Keratinocyte (primary cell): ENCODE data around the gene RASD1. TPM values are rescaled to one million over a fixed set of nuclear protein-coding genes. Genes with fewer than 3 reads are reported as not detected.

ENCODE experiments used
- DNase-seq: peaks from one replicate; pipeline ENCODE4 v3.0.0-alpha.2; 2011; ENCODE audit warnings: low read depth, missing footprints, low spot score
- FAIRE-seq: peaks from 2 replicates; lab custom pipeline; 2011; peaks lifted over from hg19 to GRCh38; lab: Jason Lieb, UNC
- H2AFZ ChIP-seq: 2 replicates; pipeline ENCODE4 v1.6.0; 2012; ENCODE audit warnings: low read length, control low read depth, inconsistent platforms; ENCODE audit not compliant: control insufficient read depth
- H3K27ac ChIP-seq: 2 replicates; pipeline ENCODE4 v1.5.1; 2011; ENCODE audit warnings: low read length; ENCODE audit not compliant: control insufficient read depth, insufficient read depth
- H3K27me3 ChIP-seq: 3 replicates; pipeline ENCODE4 v1.6.0; 2011; ENCODE audit warnings: low read length; ENCODE audit not compliant: control insufficient read depth, insufficient read depth; ENCODE audit errors: extremely low read depth
- H3K36me3 ChIP-seq, 2 experiments: 2 replicates in 1 of 2; 3 replicates in 1 of 2; pipeline ENCODE4 v1.5.1; 2011; ENCODE audit warnings: low read length in 2 of 2, mild to moderate bottlenecking in 1 of 2; ENCODE audit not compliant: control insufficient read depth in 2 of 2, insufficient read depth in 2 of 2; ENCODE audit errors: extremely low read depth in 1 of 2
- H3K4me1 ChIP-seq: 3 replicates; pipeline ENCODE4 v1.5.1; 2011; ENCODE audit warnings: low read length; ENCODE audit not compliant: control insufficient read depth, insufficient read depth; ENCODE audit errors: extremely low read depth
- H3K4me2 ChIP-seq: 3 replicates; pipeline ENCODE4 v1.6.0; 2011; ENCODE audit warnings: low read depth, low read length; ENCODE audit not compliant: control insufficient read depth, insufficient read depth; ENCODE audit errors: extremely low read depth
- H3K4me3 ChIP-seq, 3 experiments: fragments of 200-600 bp in 1 of 3; sonication (generic) in 1 of 3; 2 replicates in 2 of 3; 3 replicates in 1 of 3; pipeline ENCODE4 v1.5.1; 2011 to 2016; ENCODE audit warnings: low read length in 3 of 3, mild to moderate bottlenecking in 3 of 3, control low read depth in 2 of 3, inconsistent platforms in 1 of 3, low read depth in 1 of 3, mixed read lengths in 1 of 3, mixed run types in 1 of 3, moderate library complexity in 1 of 3; ENCODE audit not compliant: control insufficient read depth in 2 of 3, insufficient read depth in 2 of 3; ENCODE audit errors: extremely low read depth in 1 of 3
- H3K79me2 ChIP-seq: 2 replicates; pipeline ENCODE4 v1.6.0; 2012; ENCODE audit warnings: low read length; ENCODE audit not compliant: control insufficient read depth, insufficient read depth
- H3K9ac ChIP-seq: 3 replicates; pipeline ENCODE4 v1.6.0; 2011; ENCODE audit warnings: low read length; ENCODE audit not compliant: control insufficient read depth, insufficient read depth; ENCODE audit errors: extremely low read depth
- H3K9me1 ChIP-seq: 3 replicates; pipeline ENCODE4 v1.6.0; 2011; ENCODE audit warnings: low read length; ENCODE audit not compliant: control insufficient read depth, insufficient read depth; ENCODE audit errors: extremely low read depth
- H3K9me3 ChIP-seq: 2 replicates; pipeline ENCODE4 v1.5.1; 2012; ENCODE audit warnings: low read depth, low read length; ENCODE audit not compliant: control insufficient read depth
- H4K20me1 ChIP-seq: 3 replicates; pipeline ENCODE4 v1.6.0; 2011; ENCODE audit warnings: low read length; ENCODE audit not compliant: control insufficient read depth, insufficient read depth; ENCODE audit errors: extremely low read depth
- EZH2 ChIP-seq: IDR thresholded peaks from one replicate; pipeline ENCODE4 v1.6.1; 2012; ENCODE audit warnings: inconsistent platforms, mild to moderate bottlenecking, low read length, moderate library complexity
- dilution Hi-C: fragments of 300-500 bp; cut with MboI; formaldehyde crosslinking; loops from one replicate; pipeline ENCODE4 v1.7.0; 2020; ENCODE audit warnings: low sequenced_read_pairs; ENCODE audit not compliant: extremely low pct_ligation_motif_present
- polyA plus RNA-seq, 5 experiments: library from polyadenylated mRNA; depleted of rRNA in 3 of 5; stranded (reverse) in 3 of 5; stranded (forward) in 1 of 5; unstranded in 1 of 5; fragments of >200 nt; gene quantifications; 1 replicate in 1 of 5; 2 replicates in 3 of 5; 3 replicates in 1 of 5; pipeline versions ENCODE4 v1.2.1 to v1.2.3, GENCODE V29; 2011 to 2012; ENCODE audit warnings: missing spikeins in 2 of 5, low read depth in 1 of 5, low replicate concordance in 1 of 5
- TF ChIP-seq, protein P1 (sequence below), 3 experiments: IDR thresholded peaks in 1 of 3; conservative IDR thresholded peaks in 1 of 3; optimal IDR thresholded peaks in 1 of 3; 2 replicates in 2 of 3; 3 replicates in 1 of 3; pipeline versions ENCODE3 to v1.5.1; 2011; ENCODE audit warnings: low read length in 3 of 3, mild to moderate bottlenecking in 3 of 3, moderate library complexity in 2 of 3, control low read depth in 1 of 3, inconsistent platforms in 1 of 3; ENCODE audit not compliant: insufficient read depth in 2 of 3; ENCODE audit errors: extremely low read depth in 1 of 3

RASD1 gene
- polyA plus RNA-seq, 1 donor (not counting 4 experiments of a cell fraction or from before 2014, with no cell fraction given), result 0.20 TPM

DNA sequence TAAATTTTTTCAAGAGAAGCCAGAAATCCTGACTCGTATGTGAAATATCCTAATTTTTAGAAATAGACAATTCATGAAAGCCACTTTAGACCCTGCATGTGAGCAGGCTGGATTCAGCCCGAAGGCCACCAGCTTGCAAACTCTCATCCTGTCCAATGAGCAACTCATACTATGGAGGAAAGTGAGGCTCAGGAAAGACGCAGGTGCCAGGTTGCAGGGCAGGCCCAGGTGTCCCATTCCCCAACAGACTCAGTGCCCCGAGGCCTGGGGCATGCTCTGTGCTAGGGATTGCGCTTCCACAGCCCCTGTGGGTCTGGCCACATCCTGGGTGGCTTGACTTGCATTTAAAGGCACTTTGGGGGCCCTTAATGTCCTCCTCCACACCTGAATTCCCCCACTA lies 16.7 kb upstream of the RASD1 start:
- Histone ChIP-seq H3K9me3 (no peaks in the 10 kb centered on the region), H3K36me3 (no peaks in the 10 kb centered on the region), H3K79me2 (no peaks in the 10 kb centered on the region), H3K4me1 (peaks cover 10% of the 10 kb centered on the region), H3K4me3 (no peak overlapping the region), H2AFZ (no peak overlapping the region), H4K20me1 (peaks cover 38% of the 10 kb centered on the region), H3K9ac (no peak overlapping the region), H3K9me1 (no peaks in the 10 kb centered on the region), H3K27ac (no peak overlapping the region), H3K4me2 (no peak overlapping the region), H3K27me3 (peaks cover 59% of the 10 kb centered on the region)
- no peak for DNase-seq
- dilution Hi-C loops, result no loop called here
- TF ChIP-seq EZH2, result no peak
- TF ChIP-seq, protein P1, sequence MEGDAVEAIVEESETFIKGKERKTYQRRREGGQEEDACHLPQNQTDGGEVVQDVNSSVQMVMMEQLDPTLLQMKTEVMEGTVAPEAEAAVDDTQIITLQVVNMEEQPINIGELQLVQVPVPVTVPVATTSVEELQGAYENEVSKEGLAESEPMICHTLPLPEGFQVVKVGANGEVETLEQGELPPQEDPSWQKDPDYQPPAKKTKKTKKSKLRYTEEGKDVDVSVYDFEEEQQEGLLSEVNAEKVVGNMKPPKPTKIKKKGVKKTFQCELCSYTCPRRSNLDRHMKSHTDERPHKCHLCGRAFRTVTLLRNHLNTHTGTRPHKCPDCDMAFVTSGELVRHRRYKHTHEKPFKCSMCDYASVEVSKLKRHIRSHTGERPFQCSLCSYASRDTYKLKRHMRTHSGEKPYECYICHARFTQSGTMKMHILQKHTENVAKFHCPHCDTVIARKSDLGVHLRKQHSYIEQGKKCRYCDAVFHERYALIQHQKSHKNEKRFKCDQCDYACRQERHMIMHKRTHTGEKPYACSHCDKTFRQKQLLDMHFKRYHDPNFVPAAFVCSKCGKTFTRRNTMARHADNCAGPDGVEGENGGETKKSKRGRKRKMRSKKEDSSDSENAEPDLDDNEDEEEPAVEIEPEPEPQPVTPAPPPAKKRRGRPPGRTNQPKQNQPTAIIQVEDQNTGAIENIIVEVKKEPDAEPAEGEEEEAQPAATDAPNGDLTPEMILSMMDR (optimal IDR thresholded peaks at IDR 0.05 in 1 of 3, IDR thresholded peaks at IDR 0.05 in 1 of 3, conservative IDR thresholded peaks at IDR 0.05 in 1 of 3; ENCODE audit: extremely low read depth in 1 of 3, insufficient read depth in 2 of 3, low read length in 3 of 3), result no peak
- FAIRE-seq, result no peak

GRCh38 chr17:17511881-17512858 lies 16.0 kb upstream of the RASD1 start:
- Histone ChIP-seq H3K9me1 (no peaks in the 10 kb centered on the region), H2AFZ (no peak overlapping the region), H4K20me1 (peaks cover 38% of the 10 kb centered on the region), H3K9me3 (no peaks in the 10 kb centered on the region), H3K9ac (no peak overlapping the region), H3K79me2 (no peaks in the 10 kb centered on the region), H3K36me3 (no peaks in the 10 kb centered on the region), H3K4me1 (peaks cover 10% of the 10 kb centered on the region), H3K4me3 (no peak overlapping the region), H3K27ac (no peak overlapping the region), H3K27me3 (peaks cover 52% of the 10 kb centered on the region), H3K4me2 (no peak overlapping the region)
- DNase-seq (peak; percentile 59), FAIRE-seq (peak; percentile 94)
- dilution Hi-C loops, result no loop called here
- TF ChIP-seq EZH2, result no peak
- TF ChIP-seq, protein P1 (optimal IDR thresholded peaks at IDR 0.05 in 1 of 3, IDR thresholded peaks at IDR 0.05 in 1 of 3, conservative IDR thresholded peaks at IDR 0.05 in 1 of 3; ENCODE audit: extremely low read depth in 1 of 3, insufficient read depth in 2 of 3, low read length in 3 of 3), result no peak
